Measurements from ENCODE around the gene UHRF1.

The UHRF1 gene

DNA sequence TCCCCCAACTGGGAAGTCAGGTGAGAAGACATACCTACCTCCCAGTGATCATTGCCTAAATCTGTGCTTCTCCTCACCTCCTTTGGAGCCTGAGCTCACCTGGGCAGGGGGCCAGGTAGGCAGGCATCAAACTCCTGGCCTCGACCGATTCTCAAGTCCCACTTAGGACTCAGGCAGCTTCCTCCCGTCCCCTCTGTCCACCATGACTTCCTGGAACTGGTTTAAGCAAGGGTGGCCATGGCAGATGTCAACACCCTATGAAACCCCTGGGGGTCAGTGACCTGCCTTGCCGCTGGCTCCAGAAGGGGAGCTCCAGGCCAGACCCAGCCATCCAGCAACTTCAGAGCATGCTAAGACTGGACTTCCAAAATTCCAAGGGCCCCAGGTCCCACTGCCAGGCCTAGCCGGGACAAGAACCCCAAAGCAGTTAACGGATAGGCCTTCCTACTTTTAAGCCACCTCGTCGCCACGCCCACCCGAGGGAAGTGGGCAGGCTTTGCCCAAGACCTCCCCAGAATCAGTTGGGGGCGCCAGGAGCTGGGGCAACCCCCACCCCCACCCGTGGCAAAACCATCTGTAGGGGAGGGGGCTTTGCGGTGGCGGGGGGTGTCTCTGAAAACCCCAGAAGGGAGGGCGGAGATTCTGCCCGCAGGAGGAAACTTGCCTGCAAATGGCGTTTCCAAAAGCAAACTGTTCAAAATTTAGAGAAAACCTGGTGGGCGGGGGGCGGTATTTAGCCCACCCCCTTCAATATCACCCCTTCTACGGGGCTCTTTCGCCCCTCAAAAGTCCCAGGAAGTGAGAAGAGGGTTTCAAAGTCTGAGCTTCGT, 42.5 kb upstream of the UHRF1 start:
- H3K4me2 ChIP-seq (ENCODE audit: low read length) = peak overlapping the region; percentile 89
- no peaks in the 10 kb centered on the region for H3F3A ChIP-seq (ENCODE audit: insufficient read depth, low read length)
- H3K36me3 ChIP-seq (ENCODE audit: insufficient read depth, low read length) = no peaks in the 10 kb centered on the region
- peaks cover 32% of the 10 kb centered on the region for H3K4me1 ChIP-seq (ENCODE audit: insufficient read depth, low read length, severe bottlenecking)
- H3K27me3 ChIP-seq (ENCODE audit: insufficient read depth, low read length) = no peaks in the 10 kb centered on the region
- H3K4me3 ChIP-seq (ENCODE audit: low read depth, low read length, poor library complexity, severe bottlenecking) = peak overlapping the region; percentile 92
- no peak overlapping the region for H2AFZ ChIP-seq (ENCODE audit: low read length)
- H3K9me3 ChIP-seq (ENCODE audit: low read length) = no peaks in the 10 kb centered on the region
- no peaks in the 10 kb centered on the region for H4K20me1 ChIP-seq (ENCODE audit: insufficient read depth, low read length)
- H3K9me2 ChIP-seq (ENCODE audit: low read depth, low read length) = no peaks in the 10 kb centered on the region
- peak overlapping the region; percentile 69 for H3K27ac ChIP-seq (ENCODE audit: low read depth, low read length, poor library complexity, severe bottlenecking)
- TF ChIP-seq, protein P1, sequence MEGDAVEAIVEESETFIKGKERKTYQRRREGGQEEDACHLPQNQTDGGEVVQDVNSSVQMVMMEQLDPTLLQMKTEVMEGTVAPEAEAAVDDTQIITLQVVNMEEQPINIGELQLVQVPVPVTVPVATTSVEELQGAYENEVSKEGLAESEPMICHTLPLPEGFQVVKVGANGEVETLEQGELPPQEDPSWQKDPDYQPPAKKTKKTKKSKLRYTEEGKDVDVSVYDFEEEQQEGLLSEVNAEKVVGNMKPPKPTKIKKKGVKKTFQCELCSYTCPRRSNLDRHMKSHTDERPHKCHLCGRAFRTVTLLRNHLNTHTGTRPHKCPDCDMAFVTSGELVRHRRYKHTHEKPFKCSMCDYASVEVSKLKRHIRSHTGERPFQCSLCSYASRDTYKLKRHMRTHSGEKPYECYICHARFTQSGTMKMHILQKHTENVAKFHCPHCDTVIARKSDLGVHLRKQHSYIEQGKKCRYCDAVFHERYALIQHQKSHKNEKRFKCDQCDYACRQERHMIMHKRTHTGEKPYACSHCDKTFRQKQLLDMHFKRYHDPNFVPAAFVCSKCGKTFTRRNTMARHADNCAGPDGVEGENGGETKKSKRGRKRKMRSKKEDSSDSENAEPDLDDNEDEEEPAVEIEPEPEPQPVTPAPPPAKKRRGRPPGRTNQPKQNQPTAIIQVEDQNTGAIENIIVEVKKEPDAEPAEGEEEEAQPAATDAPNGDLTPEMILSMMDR (IDR thresholded peaks at IDR 0.05; ENCODE audit: low read length) = no peak
- TF ChIP-seq EZH2 (IDR thresholded peaks at IDR 0.05; ENCODE audit: borderline replicate concordance, low read length) = no peak
- H3K9ac ChIP-seq (ENCODE audit: low read length) = peak overlapping the region; percentile 94
- H3K79me2 ChIP-seq (ENCODE audit: insufficient read depth, low read length) = no peaks in the 10 kb centered on the region

DNA sequence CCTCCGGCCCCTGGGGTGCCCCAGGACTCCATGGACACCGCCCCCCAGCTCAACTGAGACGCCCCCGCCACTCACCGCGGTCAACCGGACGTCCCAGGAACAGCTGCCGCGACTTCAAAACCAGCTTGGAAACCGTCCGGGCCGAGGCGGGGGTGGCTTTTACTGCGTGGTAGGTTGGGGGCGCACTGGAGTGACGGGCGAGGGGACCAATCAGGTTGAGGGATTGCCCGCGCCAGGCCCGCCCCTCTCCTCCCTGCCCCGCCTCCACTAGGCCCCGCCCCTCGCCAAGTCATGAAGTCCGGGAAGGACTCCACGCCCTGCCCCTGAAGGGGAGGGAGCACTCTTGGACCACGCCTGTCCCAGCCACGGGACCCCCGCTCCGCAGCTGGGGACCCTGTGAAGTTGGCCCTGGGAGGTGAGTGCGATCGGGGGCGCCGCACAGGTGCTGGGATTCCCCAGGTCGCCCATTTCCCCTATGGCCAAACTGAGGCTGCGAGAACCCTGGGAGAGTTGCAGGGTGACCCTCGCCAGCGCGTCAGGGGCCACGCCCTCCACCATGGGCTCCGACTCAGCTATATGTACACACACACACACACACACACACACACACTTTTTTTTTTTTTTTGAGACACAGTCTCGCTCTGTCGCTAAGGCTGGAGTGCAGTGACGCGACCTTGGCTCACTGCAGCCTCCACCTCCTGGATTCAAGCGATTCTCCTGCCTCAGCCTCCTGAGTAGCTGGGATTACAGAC, 41.6 kb upstream of the UHRF1 start, which contains the start of gene PLIN3:
TSS of gene PLIN3 (minus strand) at position 134 of the 752 bp plus-strand sequence. CDS start 6,273 bp downstream, outside the sequence.
- Histone ChIP-seq H3K9ac (ENCODE audit: low read length) (peak within 1 kb of the TSS; percentile 94), H3K27me3 (ENCODE audit: insufficient read depth, low read length) (no peaks in the 10 kb centered on the region), H3K4me2 (ENCODE audit: low read length) (peak within 1 kb of the TSS; percentile 89), H3K9me3 (ENCODE audit: low read length) (no peaks in the 10 kb centered on the region), H4K20me1 (ENCODE audit: insufficient read depth, low read length) (no peaks in the 10 kb centered on the region), H3K79me2 (ENCODE audit: insufficient read depth, low read length) (no peaks in the 10 kb centered on the region), H3K9me2 (ENCODE audit: low read depth, low read length) (no peaks in the 10 kb centered on the region), H3F3A (ENCODE audit: insufficient read depth, low read length) (no peaks in the 10 kb centered on the region), H3K4me3 (ENCODE audit: low read depth, low read length, poor library complexity, severe bottlenecking) (peak within 1 kb of the TSS; percentile 92), H3K36me3 (ENCODE audit: insufficient read depth, low read length) (no peaks in the 10 kb centered on the region), H3K27ac (ENCODE audit: low read depth, low read length, poor library complexity, severe bottlenecking) (peak within 1 kb of the TSS; percentile 69), H3K4me1 (ENCODE audit: insufficient read depth, low read length, severe bottlenecking) (peaks cover 32% of the 10 kb centered on the region), H2AFZ (ENCODE audit: low read length) (no peak within 1 kb of the TSS)
- TF ChIP-seq, protein P1 (IDR thresholded peaks at IDR 0.05; ENCODE audit: low read length) = no peak
- no peak for TF ChIP-seq EZH2 (IDR thresholded peaks at IDR 0.05; ENCODE audit: borderline replicate concordance, low read length)

DNA sequence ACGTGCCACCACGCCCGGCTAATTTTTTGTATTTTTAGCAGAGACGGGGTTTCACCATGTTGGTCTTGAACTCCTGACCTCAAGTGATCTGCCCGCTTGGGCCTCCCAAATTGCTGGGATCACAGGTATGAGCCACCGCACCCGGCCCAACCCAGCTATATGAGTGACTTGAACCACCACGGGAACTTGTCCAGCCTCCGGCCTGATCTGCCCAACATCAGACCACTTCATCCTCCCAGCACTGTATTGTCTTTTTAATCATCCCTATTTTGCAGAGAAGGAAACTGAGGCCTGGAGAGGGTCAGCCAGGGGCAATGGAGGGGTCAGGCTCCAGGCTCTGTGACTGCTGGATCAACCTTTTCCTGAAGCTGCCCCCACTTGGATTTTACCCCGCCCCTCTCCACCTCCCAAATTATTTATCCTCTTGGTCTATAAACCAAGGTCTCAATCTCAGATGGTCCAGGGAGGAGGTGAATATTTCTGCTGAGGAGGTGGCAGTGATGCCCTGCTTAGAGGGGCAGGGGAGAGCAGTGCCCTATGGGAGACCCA, 40.9 kb upstream of the UHRF1 start:
- H3K9me3 ChIP-seq (ENCODE audit: low read length) = no peaks in the 10 kb centered on the region
- H3K9me2 ChIP-seq (ENCODE audit: low read depth, low read length) = no peaks in the 10 kb centered on the region
- no peak overlapping the region for H3K27ac ChIP-seq (ENCODE audit: low read depth, low read length, poor library complexity, severe bottlenecking)
- H3K9ac ChIP-seq (ENCODE audit: low read length) = peak overlapping the region; percentile 68; the same call in 1 of the 2 replicates
- H3K4me1 ChIP-seq (ENCODE audit: insufficient read depth, low read length, severe bottlenecking) = peaks cover 31% of the 10 kb centered on the region
- no peaks in the 10 kb centered on the region for H3K36me3 ChIP-seq (ENCODE audit: insufficient read depth, low read length)
- no peaks in the 10 kb centered on the region for H3K79me2 ChIP-seq (ENCODE audit: insufficient read depth, low read length)
- H3K27me3 ChIP-seq (ENCODE audit: insufficient read depth, low read length) = no peaks in the 10 kb centered on the region
- peak overlapping the region; percentile 92 for H3K4me3 ChIP-seq (ENCODE audit: low read depth, low read length, poor library complexity, severe bottlenecking)
- no peaks in the 10 kb centered on the region for H4K20me1 ChIP-seq (ENCODE audit: insufficient read depth, low read length)
- no peak for TF ChIP-seq EZH2 (IDR thresholded peaks at IDR 0.05; ENCODE audit: borderline replicate concordance, low read length)
- TF ChIP-seq, protein P1 (IDR thresholded peaks at IDR 0.05; ENCODE audit: low read length) = no peak
- no peak overlapping the region for H2AFZ ChIP-seq (ENCODE audit: low read length)
- peak overlapping the region; percentile 89 for H3K4me2 ChIP-seq (ENCODE audit: low read length)
- H3F3A ChIP-seq (ENCODE audit: insufficient read depth, low read length) = no peaks in the 10 kb centered on the region

Measured in OCI-LY1 (cell line).